Superior temporal gyrus (tissue), 1 donor: ENCODE measurements around the gene TNFAIP2.

ENCODE experiments used
- DNase-seq: peaks from one replicate; pipeline ENCODE4 v3.0.0-alpha.2; 2016; ENCODE audit errors: extremely low spot score

Gene TNFAIP2

GRCh38 chr14:103093856-103094405 is 29.3 kb upstream of the TNFAIP2 start:
- DNase-seq: no peak

GRCh38 chr14:103094406-103095209 is 28.7 kb upstream of the TNFAIP2 start, which contains the start of gene EXOC3L4:
Gene EXOC3L4, plus strand, starts transcription at chr14:103094725. Its CDS starts 5,495 bp downstream, at chr14:103100220.
- no peak for DNase-seq

- DNase-seq: no peak
Observed at GRCh38 chr14:103095210-103095778, 28.0 kb upstream of the TNFAIP2 start.

GRCh38 chr14:103096387-103096786 is 26.9 kb upstream of the TNFAIP2 start:
- DNase-seq: no peak

GRCh38 chr14:103097244-103097993 is 25.8 kb upstream of the TNFAIP2 start:
- no peak for DNase-seq

- DNase-seq: no peak
Observed at GRCh38 chr14:103097994-103098957, 25.0 kb upstream of the TNFAIP2 start.

- DNase-seq: no peak
Observed at GRCh38 chr14:103099081-103099732, 24.1 kb upstream of the TNFAIP2 start.

GRCh38 chr14:103099733-103100280 is 23.5 kb upstream of the TNFAIP2 start:
- no peak for DNase-seq

GRCh38 chr14:103100281-103101121 is 22.8 kb upstream of the TNFAIP2 start:
- no peak for DNase-seq

GRCh38 chr14:103101257-103101962 is 21.9 kb upstream of the TNFAIP2 start:
- no peak for DNase-seq

GRCh38 chr14:103101963-103102688 is 21.1 kb upstream of the TNFAIP2 start:
- DNase-seq: no peak

GRCh38 chr14:103102689-103103260 is 20.5 kb upstream of the TNFAIP2 start:
- no peak for DNase-seq

- no peak for DNase-seq
Observed at GRCh38 chr14:103103461-103104388, 19.5 kb upstream of the TNFAIP2 start.

GRCh38 chr14:103104389-103104653 is 18.9 kb upstream of the TNFAIP2 start:
- DNase-seq: no peak

- peak; percentile 55 for DNase-seq
Observed at GRCh38 chr14:103104654-103105452, 18.4 kb upstream of the TNFAIP2 start.

GRCh38 chr14:103105580-103106150 is 17.6 kb upstream of the TNFAIP2 start:
- no peak for DNase-seq
